ENCODE data around the gene DROSHA. TPM values are rescaled to one million over a fixed set of nuclear protein-coding genes. Genes with fewer than 3 reads are reported as not detected.
"Not testable (repeated sequence)": the region's sequence is repeated elsewhere in the genome, so short reads cannot be mapped to it uniquely, and the experiment has no call there.

Gene DROSHA
- total RNA-seq, 6 experiments from 2014 or later = 13.0 to 21.0 (median 18.5) TPM

DNA sequence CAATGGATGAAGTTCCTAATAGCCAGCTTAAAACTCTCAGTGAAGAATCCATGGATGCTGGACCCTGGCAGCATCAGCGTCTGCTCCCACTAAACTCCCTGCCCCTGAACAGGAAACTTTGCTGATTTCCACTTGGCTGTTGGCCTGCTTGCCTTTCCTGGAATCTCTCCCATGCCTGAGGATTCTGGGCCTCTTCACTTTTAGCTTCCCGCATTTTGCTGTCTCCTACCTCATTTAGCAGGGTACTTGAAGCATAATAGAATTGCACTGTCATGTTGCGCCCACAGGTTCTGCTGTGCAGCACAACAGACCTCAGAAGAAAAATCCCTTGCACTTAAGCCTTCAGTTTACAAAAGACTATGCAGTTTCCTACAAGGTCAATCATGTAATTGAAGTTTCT is 127.6 kb downstream of the DROSHA start:
- Histone ChIP-seq H3K4me1 (no peaks in the 10 kb centered on the region), H3K4me3 (no peak overlapping the region), H3K9me3 (no peaks in the 10 kb centered on the region), H3K36me3 (peaks cover 0 to 52% (median 2%) of the 10 kb centered on the region in 4 donors), H3K27ac (no peak overlapping the region), H3K27me3 (no peaks in the 10 kb centered on the region)
- intact Hi-C loops (cut with DNase I) = no loop called here
- WGBS (ENCODE audit: insufficient coverage, low coverage, low lambda C conversion rate, missing lambda C conversion rate) = 83% methylated on average over 3 of the region's 3 CpGs
- TF ChIP-seq POLR2A (IDR thresholded peaks at IDR 0.05) = no peak
- TF ChIP-seq, protein P1, sequence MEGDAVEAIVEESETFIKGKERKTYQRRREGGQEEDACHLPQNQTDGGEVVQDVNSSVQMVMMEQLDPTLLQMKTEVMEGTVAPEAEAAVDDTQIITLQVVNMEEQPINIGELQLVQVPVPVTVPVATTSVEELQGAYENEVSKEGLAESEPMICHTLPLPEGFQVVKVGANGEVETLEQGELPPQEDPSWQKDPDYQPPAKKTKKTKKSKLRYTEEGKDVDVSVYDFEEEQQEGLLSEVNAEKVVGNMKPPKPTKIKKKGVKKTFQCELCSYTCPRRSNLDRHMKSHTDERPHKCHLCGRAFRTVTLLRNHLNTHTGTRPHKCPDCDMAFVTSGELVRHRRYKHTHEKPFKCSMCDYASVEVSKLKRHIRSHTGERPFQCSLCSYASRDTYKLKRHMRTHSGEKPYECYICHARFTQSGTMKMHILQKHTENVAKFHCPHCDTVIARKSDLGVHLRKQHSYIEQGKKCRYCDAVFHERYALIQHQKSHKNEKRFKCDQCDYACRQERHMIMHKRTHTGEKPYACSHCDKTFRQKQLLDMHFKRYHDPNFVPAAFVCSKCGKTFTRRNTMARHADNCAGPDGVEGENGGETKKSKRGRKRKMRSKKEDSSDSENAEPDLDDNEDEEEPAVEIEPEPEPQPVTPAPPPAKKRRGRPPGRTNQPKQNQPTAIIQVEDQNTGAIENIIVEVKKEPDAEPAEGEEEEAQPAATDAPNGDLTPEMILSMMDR (IDR thresholded peaks at IDR 0.05) = no peak
- ATAC-seq = peak; percentile 23 to 53 (median 42)
- DNase-seq = no peak

DNA sequence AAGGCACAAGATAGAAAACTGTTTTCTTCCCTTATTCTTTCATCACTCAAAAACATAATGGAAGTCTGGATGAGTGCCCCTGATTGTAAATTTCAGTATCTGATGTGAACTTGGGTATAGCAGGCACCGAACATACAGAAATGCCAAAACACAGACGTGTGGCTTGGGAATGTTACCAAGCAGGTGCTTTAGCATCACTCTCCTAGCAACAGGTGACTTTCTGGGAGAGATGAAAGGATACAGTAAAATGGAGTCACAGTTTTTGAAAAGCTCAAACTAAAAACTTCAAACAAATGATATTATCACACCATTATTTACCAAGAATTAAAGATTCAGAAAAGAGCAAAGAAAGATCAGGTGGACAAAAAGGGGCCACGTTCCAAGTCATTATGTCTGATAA is 130.2 kb downstream of the DROSHA start:
- H3K36me3 ChIP-seq = peaks cover 0 to 33% (median 2%) of the 10 kb centered on the region in 4 donors

DNA sequence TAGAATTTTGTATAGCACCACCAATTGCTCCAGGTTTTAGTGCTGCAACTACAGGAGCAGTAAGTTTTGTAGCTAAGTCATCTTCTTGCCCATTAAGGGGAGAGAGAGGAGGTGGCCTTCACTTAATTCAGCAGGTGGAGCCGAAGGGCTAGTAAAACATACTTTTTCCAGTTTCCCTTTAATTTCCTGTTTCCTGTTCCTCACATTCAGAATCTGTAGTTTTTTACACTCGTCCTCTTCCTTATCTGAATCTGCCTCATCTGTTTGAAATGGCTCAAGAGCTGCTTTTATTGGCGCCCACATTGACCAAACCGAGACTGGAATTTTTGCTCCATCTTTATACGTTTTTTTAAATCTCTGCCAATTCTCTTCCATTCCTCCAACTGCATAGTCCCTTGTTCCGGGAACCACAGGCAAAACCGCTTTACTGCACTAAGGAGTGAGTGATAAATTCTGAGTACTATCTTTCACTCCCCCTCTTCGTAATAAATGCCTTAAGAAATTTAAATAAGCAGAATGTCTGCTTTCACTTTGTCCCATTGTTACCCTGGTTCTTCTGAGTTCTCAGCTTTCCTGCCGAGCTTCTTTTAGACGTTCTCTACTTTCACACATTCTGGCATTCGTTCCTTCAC is 133.9 kb downstream of the DROSHA start:
- 55% methylated on average over 11 of the region's 11 CpGs for WGBS (ENCODE audit: insufficient coverage, low coverage, low lambda C conversion rate, missing lambda C conversion rate)
- Histone ChIP-seq H3K9me3 (no peaks in the 10 kb centered on the region), H3K27me3 (no peaks in the 10 kb centered on the region), H3K4me3 (no peak overlapping the region), H3K4me1 (no peaks in the 10 kb centered on the region), H3K36me3 (peaks cover 0 to 18% (median 2%) of the 10 kb centered on the region in 4 donors), H3K27ac (no peak overlapping the region)
- ATAC-seq (no peak), DNase-seq (no peak)
- TF ChIP-seq POLR2A (IDR thresholded peaks at IDR 0.05) = no peak
- TF ChIP-seq, protein P1 (IDR thresholded peaks at IDR 0.05) = no peak
- intact Hi-C loops (cut with DNase I) = no loop called here

More for the DNA sequence above, 130.2 kb downstream of the DROSHA start:
- intact Hi-C loops (cut with DNase I) = no loop called here
- Histone ChIP-seq H3K4me1 (no peaks in the 10 kb centered on the region), H3K27me3 (no peaks in the 10 kb centered on the region), H3K27ac (no peak overlapping the region), H3K4me3 (no peak overlapping the region), H3K9me3 (no peaks in the 10 kb centered on the region)
- ATAC-seq (no peak), DNase-seq (no peak)
- TF ChIP-seq POLR2A (IDR thresholded peaks at IDR 0.05) = no peak
- TF ChIP-seq, protein P1 (IDR thresholded peaks at IDR 0.05) = no peak
- WGBS (ENCODE audit: insufficient coverage, low coverage, low lambda C conversion rate, missing lambda C conversion rate) = 79% methylated on average over 3 of the region's 3 CpGs

DNA sequence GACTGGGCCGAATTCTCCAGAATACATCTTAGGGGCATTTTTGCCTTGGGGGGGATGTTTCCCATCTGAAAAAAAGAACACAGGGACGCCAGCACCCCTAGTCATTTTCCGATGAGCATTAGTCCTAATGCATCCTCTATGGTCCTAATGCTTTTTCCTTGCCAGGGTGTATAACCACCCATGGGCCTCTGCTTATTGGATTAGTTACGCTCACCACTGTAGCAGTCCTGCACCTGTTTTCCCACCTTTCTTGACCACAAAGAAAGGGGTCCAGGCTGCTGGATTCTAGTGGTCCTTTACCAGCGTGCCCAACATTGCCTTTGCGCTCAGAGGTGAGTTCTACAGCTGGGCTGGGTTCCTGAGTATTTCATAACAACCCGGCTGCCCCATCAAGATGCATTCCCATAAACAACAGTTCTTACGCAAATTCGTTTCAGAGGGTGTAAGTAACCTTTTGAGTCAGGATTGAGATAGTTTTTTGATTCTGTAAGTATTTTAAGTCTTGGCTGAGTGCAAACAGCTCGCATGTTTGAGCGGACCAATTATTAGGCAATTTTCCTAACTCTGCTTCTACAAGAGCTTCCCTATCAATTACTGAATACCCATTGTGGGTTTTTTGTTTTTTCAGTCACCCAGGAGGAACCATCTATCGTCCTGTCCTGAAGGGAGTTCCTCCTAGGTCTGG is 135.1 kb downstream of the DROSHA start:
- Histone ChIP-seq H3K27me3 (no peaks in the 10 kb centered on the region), H3K4me1 (no peaks in the 10 kb centered on the region)
- no peak for DNase-seq

DNA sequence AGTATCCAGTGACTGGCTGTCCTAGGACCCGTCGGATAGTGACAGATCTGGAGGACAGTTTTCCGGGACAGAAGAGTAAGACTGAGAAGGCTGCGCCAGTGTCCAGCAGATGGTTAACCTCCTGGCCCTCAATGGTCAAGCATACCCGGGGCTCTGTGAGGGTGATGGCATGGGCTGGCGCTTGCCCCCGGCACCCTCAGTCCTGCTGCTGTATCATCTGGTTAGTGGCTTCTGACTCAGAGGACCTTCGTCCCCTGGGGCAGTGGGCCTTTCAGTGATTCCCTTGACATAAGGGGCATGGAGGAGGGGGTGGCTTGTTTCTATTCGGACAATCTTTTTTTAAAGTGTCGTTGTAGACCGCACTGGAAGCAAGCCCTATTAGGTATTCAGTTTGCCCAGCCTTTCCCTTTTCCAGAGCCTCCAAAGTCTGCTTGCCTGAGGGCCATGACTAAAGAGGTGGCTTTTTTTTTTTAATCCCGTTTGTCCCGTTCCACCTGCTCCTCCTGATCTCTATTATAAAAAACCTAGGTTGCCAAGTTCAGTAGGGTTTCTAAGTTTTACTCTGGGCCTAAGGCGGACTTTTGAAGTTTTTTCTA is 136.3 kb downstream of the DROSHA start:
- intact Hi-C loops (cut with DNase I); H3K4me3 ChIP-seq; H3K4me1 ChIP-seq; DNase-seq; H3K27ac ChIP-seq; H3K36me3 ChIP-seq; ATAC-seq; H3K9me3 ChIP-seq; H3K27me3 ChIP-seq: not testable (repeated sequence)
- WGBS (ENCODE audit: insufficient coverage, low coverage, low lambda C conversion rate, missing lambda C conversion rate) = 84% methylated on average over 5 of the region's 14 CpGs

More for the DNA sequence above, 135.1 kb downstream of the DROSHA start:
- no peak overlapping the region for H3K27ac ChIP-seq
- no peaks in the 10 kb centered on the region for H3K9me3 ChIP-seq
- intact Hi-C loops (cut with DNase I) = no loop called here
- WGBS (ENCODE audit: insufficient coverage, low coverage, low lambda C conversion rate, missing lambda C conversion rate) = 75% methylated on average over 8 of the region's 12 CpGs
- no peak overlapping the region for H3K4me3 ChIP-seq
- TF ChIP-seq, protein P1 (IDR thresholded peaks at IDR 0.05) = no peak
- TF ChIP-seq POLR2A (IDR thresholded peaks at IDR 0.05) = no peak
- ATAC-seq = no peak
- peaks cover 0 to 10% (median 0%) of the 10 kb centered on the region in 4 donors for H3K36me3 ChIP-seq
